ENCODE data around the gene MYG1. TPM values are rescaled to one million over a fixed set of nuclear protein-coding genes. Genes with fewer than 3 reads are reported as not detected.

MYG1 gene
- total RNA-seq, 1 experiment from 2014 or later, result 91.8 TPM

DNA sequence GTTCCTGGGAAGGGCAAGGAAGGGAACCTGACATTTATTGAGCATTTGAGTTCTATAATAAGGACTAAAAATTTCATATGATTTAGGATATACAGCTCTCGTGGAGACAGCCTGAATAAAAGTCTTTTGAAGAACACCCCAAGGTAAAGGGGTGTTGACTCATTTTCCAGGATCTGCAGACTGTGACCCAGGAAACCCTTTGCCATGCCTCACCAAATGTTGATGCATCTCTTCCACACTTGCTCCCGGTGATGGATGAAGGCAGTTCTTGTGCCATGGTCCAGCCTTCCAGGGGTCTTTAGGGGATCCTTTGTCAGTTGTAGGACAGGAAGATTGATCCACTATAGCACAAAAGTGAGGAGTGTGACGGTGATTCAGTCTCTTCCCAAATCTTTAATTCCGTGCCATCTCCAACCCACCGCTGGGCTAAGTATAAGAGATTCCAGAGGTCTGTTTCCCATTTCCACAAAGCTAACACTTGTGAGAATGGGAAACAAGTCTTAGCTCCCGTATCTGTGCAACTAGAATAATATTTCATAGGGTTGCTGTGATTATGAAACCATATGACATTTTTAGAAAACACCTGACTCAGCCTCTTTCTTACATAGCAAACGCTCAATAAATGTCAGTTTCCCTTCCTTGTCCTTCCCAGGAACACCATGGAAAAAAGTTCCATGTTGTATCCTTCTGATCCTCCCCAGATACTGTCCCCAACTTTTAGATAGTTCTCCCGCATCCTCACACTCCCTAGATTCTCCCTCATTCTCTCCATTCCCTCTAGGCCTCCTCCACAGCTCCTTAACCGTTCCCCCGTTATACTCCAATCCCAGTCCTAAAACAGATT lies 21.1 kb downstream of the MYG1 start:
- Mint-ChIP-seq H3K4me1 (peaks cover 20 to 22% of the 10 kb centered on the region in 2 experiments), H3K27ac (peak overlapping the region; percentile 99 to 100 (median 99); a peak in 6 of 7 replicates), H3K27me3 (ENCODE audit: low read depth) (peaks cover 32% of the 10 kb centered on the region), H3K4me3 (peak overlapping the region; percentile 96), H3K36me3 (ENCODE audit: insufficient read depth in 1 of 3, low read depth in 3 of 3) (peaks cover 8 to 30% (median 28%) of the 10 kb centered on the region in 3 experiments), H3K9me3 (no peaks in the 10 kb centered on the region)
- Histone ChIP-seq H3K9ac (ENCODE audit: extremely low read depth, insufficient read length, low read length) (peak overlapping the region; percentile 72), H3K4me1 (ENCODE audit: insufficient read depth, low read length) (no peaks in the 10 kb centered on the region), H2BK120ac (ENCODE audit: low read depth, low read length, poor library complexity, severe bottlenecking) (no peak overlapping the region), H3K9me3 (ENCODE audit: control insufficient read depth, low read depth, low read length) (no peaks in the 10 kb centered on the region), H3K79me2 (ENCODE audit: insufficient read depth, low read length) (no peaks in the 10 kb centered on the region), H3K56ac (ENCODE audit: insufficient read length, low read depth, low read length) (no peak overlapping the region), H4K91ac (ENCODE audit: insufficient read length, low read depth, low read length) (no peak overlapping the region), H3K27me3 (ENCODE audit: insufficient read depth, low read length) (no peaks in the 10 kb centered on the region), H3K79me1 (ENCODE audit: insufficient read depth, low read depth, low read length, poor library complexity, severe bottlenecking) (no peaks in the 10 kb centered on the region), H4K5ac (ENCODE audit: insufficient read length, low read depth, low read length) (no peak overlapping the region), H3K23me2 (ENCODE audit: insufficient read length, low read depth, low read length, poor library complexity, severe bottlenecking) (peaks cover 16% of the 10 kb centered on the region), H3K23ac (ENCODE audit: insufficient read length, low read depth, low read length) (no peak overlapping the region), H2BK15ac (ENCODE audit: low read depth, low read length) (no peak overlapping the region), H3T11ph (ENCODE audit: low read length) (no peak overlapping the region), H3K14ac (ENCODE audit: insufficient read depth, low read length) (no peak overlapping the region), H3K27ac (ENCODE audit: insufficient read length, low read depth, low read length) (no peak overlapping the region), H2AFZ (ENCODE audit: low read length) (no peak overlapping the region), H2AK5ac (ENCODE audit: insufficient read length, low read length) (no peak overlapping the region), H4K8ac (replicated peaks; ENCODE audit: insufficient read length, low read depth, low read length) (no peak overlapping the region), H3K18ac (ENCODE audit: insufficient read length, low read depth, low read length) (no peak overlapping the region), H2BK5ac (ENCODE audit: insufficient read length, low read length) (no peak overlapping the region), H2BK20ac (ENCODE audit: low read depth, low read length, poor library complexity, severe bottlenecking) (no peak overlapping the region), H2BK12ac (ENCODE audit: insufficient read length, low read depth, low read length) (no peak overlapping the region), H3K4ac (ENCODE audit: low read depth, low read length) (no peak overlapping the region), H4K20me1 (ENCODE audit: control insufficient read depth, insufficient read depth, insufficient read length) (no peaks in the 10 kb centered on the region), H3K4me2 (ENCODE audit: insufficient read depth, insufficient read length, low read length) (peak overlapping the region; percentile 89)
- no CpG with 5 or more reads among the region's 10 CpGs for WGBS (ENCODE audit: extremely low coverage, insufficient read length, low lambda C conversion rate)
- TF ChIP-seq, protein P1, sequence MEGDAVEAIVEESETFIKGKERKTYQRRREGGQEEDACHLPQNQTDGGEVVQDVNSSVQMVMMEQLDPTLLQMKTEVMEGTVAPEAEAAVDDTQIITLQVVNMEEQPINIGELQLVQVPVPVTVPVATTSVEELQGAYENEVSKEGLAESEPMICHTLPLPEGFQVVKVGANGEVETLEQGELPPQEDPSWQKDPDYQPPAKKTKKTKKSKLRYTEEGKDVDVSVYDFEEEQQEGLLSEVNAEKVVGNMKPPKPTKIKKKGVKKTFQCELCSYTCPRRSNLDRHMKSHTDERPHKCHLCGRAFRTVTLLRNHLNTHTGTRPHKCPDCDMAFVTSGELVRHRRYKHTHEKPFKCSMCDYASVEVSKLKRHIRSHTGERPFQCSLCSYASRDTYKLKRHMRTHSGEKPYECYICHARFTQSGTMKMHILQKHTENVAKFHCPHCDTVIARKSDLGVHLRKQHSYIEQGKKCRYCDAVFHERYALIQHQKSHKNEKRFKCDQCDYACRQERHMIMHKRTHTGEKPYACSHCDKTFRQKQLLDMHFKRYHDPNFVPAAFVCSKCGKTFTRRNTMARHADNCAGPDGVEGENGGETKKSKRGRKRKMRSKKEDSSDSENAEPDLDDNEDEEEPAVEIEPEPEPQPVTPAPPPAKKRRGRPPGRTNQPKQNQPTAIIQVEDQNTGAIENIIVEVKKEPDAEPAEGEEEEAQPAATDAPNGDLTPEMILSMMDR (conservative IDR thresholded peaks at IDR 0.05), result no peak
- DNase-seq, result no peak

Measured in H9 (cell line).